ENCODE measurements around the gene KATNIP. TPM values are rescaled to one million over a fixed set of nuclear protein-coding genes. Genes with fewer than 3 reads are reported as not detected.

Gene KATNIP
- polyA plus RNA-seq (2011; rRNA removed) (21.2 and 23.3 TPM in 2 replicates), polyA minus RNA-seq (2011; rRNA and poly(A)+ RNA removed) (33.9 and 36.1 TPM in 2 replicates)

DNA sequence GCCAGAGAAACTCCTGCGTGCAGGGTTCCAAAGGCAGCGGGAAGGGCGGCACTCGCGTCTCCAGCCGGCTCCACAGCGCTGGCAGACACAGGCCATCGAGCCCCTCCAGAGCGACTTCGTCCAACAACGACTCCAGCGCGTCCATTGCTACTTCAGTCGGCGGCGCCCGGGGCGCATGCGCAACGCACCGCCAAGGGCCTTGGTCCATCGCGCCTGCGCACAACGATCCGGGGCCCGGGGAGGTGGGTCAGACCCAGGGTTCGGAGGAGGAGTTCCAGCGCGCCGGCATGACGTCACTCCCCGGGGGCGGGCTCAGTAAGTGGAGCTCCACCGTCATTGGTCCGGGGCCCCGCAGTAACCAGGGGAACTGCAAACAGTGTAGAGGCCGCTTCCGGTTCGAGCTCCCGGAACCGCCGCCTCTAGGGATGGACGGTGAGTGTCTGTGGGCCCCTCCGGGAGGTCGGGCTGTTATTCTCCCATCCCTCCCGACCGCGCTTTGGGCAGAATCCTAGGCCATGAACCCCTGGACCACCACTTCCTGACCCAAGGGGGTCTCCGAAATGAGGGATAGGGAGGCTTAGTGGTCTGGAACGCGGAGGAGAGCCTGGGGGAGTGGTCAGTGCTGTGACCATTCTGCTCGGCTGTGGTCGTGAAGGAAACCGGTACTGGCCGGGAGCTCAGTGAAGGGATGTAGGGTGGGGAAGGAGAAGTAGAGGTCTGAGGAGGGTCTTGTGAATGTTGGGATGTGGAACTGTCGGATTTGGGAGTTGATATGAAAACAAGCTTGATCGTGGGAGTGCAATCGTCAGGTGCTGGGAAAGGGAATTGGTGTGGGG, at the start of gene KATNIP, which contains the start of gene GTF3C1:
Gene KATNIP (plus strand): TSS at position 399 of the 836 bp plus-strand sequence. CDS start 27 bp downstream, at position 426.
Gene GTF3C1 (minus strand): TSS at position 168 of the 836 bp plus-strand sequence. CDS start 23 bp downstream, at position 145.
- no peaks in the 10 kb centered on the region; the same call in 1 of the 2 replicates for H3K9me3 ChIP-seq (ENCODE audit: control insufficient read depth, insufficient read depth, low read length)
- ChIA-PET CTCF (interaction anchor here (0.6 to 1.1 kb wide), 4 partner anchors 62 to 521 kb away, joined by 3 to 7 read pairs (median 4); no protein-coding TSS in a partner anchor), POLR2A (interaction anchor here (0.6 to 1.4 kb wide), 7 partner anchors 9 to 559 kb away, joined by 3 to 4 read pairs (median 3); no protein-coding TSS in a partner anchor)
- H3K27me3 ChIP-seq (ENCODE audit: control insufficient read depth, insufficient read depth, low read length) = no peaks in the 10 kb centered on the region
- H3K4me3 ChIP-seq (ENCODE audit: low read depth, low read length) = peak within 1 kb of the TSS; percentile 99
- DNase-seq (ENCODE audit: low read depth, low spot score) = peak; percentile 96
- H3K27ac ChIP-seq (ENCODE audit: low read depth, low read length) = peak within 1 kb of the TSS; percentile 71
- TF ChIP-seq, protein P1, sequence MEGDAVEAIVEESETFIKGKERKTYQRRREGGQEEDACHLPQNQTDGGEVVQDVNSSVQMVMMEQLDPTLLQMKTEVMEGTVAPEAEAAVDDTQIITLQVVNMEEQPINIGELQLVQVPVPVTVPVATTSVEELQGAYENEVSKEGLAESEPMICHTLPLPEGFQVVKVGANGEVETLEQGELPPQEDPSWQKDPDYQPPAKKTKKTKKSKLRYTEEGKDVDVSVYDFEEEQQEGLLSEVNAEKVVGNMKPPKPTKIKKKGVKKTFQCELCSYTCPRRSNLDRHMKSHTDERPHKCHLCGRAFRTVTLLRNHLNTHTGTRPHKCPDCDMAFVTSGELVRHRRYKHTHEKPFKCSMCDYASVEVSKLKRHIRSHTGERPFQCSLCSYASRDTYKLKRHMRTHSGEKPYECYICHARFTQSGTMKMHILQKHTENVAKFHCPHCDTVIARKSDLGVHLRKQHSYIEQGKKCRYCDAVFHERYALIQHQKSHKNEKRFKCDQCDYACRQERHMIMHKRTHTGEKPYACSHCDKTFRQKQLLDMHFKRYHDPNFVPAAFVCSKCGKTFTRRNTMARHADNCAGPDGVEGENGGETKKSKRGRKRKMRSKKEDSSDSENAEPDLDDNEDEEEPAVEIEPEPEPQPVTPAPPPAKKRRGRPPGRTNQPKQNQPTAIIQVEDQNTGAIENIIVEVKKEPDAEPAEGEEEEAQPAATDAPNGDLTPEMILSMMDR (IDR thresholded peaks at IDR 0.05; ENCODE audit: low read depth, low read length) = no peak

DNA sequence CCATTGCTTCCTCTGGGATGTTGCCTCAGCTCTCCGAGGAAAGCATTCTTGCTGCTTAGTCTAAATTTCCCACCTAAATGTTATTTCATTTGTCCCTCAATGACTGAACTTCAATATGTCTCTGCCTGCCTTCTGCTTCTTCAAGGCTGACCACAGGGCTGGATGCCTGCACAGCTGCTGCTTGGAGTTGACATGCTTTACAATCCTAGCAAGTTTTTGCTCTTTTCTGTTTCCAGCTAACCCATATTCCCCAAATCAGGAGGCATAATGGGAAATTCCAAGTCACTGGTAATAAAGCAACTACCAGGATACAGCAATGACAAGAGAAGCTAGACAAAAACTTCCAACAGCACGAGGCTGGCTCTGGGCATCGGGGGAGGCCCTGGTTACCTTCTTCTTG, 49.1 kb upstream of the KATNIP start:
- no peak overlapping the region for H3K27ac ChIP-seq (ENCODE audit: low read depth, low read length)
- no peak overlapping the region for H3K4me3 ChIP-seq (ENCODE audit: low read depth, low read length)
- no peak for DNase-seq (ENCODE audit: low read depth, low spot score)
- TF ChIP-seq, protein P1 (IDR thresholded peaks at IDR 0.05; ENCODE audit: low read depth, low read length) = no peak
- CTCF ChIA-PET = no interaction called here
- no peaks in the 10 kb centered on the region for H3K27me3 ChIP-seq (ENCODE audit: control insufficient read depth, insufficient read depth, low read length)
- POLR2A ChIA-PET = interaction anchor here (0.6 kb wide), 1 partner anchor 240 kb away, joined by 5 read pairs; no protein-coding TSS in a partner anchor
- no peaks in the 10 kb centered on the region for H3K9me3 ChIP-seq (ENCODE audit: control insufficient read depth, insufficient read depth, low read length)

DNA sequence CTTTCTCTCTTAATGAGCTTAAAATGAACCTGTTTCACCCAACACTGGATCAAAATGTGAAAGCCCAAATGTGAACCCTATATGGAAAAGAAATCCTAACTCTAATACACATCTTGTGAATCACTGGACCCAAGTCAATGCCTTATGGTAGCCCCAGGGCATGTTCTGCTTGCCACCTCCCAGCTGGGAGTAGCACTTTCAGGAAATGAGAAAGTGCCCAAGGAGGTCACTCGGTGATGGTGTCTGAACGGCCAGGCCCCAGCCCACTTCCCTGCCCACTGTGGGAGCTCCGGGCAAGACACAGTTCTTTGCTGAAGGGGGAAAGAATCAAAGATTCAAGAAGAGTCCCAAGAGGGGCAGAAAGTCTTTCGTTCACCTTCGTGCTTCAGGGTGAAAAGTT, 46.3 kb upstream of the KATNIP start:
- no peak overlapping the region for H3K4me3 ChIP-seq (ENCODE audit: low read depth, low read length)
- H3K27ac ChIP-seq (ENCODE audit: low read depth, low read length) = no peak overlapping the region
- TF ChIP-seq, protein P1 (IDR thresholded peaks at IDR 0.05; ENCODE audit: low read depth, low read length) = no peak
- DNase-seq (ENCODE audit: low read depth, low spot score) = no peak
- no peaks in the 10 kb centered on the region for H3K27me3 ChIP-seq (ENCODE audit: control insufficient read depth, insufficient read depth, low read length)
- no peaks in the 10 kb centered on the region for H3K9me3 ChIP-seq (ENCODE audit: control insufficient read depth, insufficient read depth, low read length)
- POLR2A ChIA-PET = no interaction called here
- CTCF ChIA-PET = no interaction called here

GRCh38 chr16:27505297-27506236, 44.4 kb upstream of the KATNIP start:
- H3K27me3 ChIP-seq (ENCODE audit: control insufficient read depth, insufficient read depth, low read length) = no peaks in the 10 kb centered on the region
- DNase-seq (ENCODE audit: low read depth, low spot score) = no peak
- ChIA-PET CTCF (no interaction called here), POLR2A (no interaction called here)
- no peak overlapping the region for H3K27ac ChIP-seq (ENCODE audit: low read depth, low read length)
- TF ChIP-seq, protein P1 (IDR thresholded peaks at IDR 0.05; ENCODE audit: low read depth, low read length) = no peak
- no peaks in the 10 kb centered on the region for H3K9me3 ChIP-seq (ENCODE audit: control insufficient read depth, insufficient read depth, low read length)
- no peak overlapping the region for H3K4me3 ChIP-seq (ENCODE audit: low read depth, low read length)
